HT1080 (cell line): ENCODE data around the gene LDLRAD4. TPM values are rescaled to one million over a fixed set of nuclear protein-coding genes. Genes with fewer than 3 reads are reported as not detected.
"Not testable (repeated sequence)": the region's sequence is repeated elsewhere in the genome, so short reads cannot be mapped to it uniquely, and the experiment has no call there.

Experiments used
- DNase-seq: peaks from one replicate; pipeline ENCODE4 v3.0.0-alpha.2; 2015; ENCODE audit warnings: low read depth
- total RNA-seq: library from RNA; depleted of rRNA; stranded (reverse); fragments of >200 nt; shearing (Covaris generic); gene quantifications from 2 replicates; pipeline ENCODE4 v1.2.3, GENCODE V29; 2014

LDLRAD4 gene
- total RNA-seq, 1 experiment from 2014 or later = not detected

DNA sequence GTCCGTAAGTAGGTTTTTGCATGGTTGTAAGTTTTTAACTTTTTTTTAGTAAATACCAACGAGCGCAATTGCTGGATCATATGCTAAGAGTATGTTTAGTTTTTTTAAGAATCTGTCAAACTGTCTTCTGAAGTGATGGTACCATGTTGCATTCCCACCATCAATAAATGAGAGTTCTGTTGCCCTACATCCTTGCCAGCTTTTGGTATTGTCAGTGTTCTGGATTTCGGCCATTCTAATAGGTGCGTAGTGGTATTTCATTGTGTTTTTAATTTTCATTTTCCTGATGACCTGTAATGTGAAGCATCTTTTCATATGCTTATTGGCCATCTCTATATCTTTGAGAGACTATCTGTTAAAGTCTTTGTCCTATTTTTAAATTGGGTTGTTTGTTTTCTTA, 114.3 kb downstream of the LDLRAD4 start:
- no peak for DNase-seq

DNA sequence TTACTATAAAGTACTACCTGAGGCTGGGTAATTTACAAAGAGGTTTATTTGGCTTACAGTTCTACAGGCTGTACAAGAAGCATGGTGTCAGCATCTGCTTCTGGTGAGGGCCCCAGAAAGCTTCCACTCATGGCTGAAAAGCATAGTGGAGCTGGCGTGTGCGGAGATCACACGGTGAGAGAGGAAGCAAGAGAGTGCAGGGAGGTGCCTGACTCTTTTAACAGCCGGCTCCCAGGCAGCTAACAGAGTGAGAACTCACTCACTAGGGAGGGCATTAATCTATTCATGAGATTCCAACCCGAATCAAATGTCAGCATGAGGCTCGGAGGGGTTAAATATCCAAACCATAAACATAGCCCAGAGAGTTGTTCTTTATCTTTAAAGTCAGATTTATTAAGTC, 117.3 kb downstream of the LDLRAD4 start:
- no peak for DNase-seq

DNA sequence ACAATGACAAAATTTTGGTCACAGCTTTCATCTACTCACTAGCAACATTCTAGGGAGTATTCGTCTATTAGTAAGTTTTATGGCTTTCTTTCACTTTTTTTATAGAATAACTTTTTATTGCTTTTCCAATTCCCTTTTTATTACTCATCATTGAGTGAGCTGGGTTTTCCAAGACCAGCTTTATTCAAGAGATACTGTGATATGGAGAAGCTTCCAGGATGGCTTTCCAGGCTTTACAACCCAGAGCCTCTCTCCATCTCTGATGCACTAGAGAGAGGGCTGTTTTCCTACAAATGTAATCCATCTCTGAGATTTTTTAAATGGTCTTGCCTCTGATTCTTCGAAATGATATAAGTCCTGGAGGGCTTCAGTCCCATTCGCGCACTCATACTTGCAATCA, 118.3 kb downstream of the LDLRAD4 start:
- DNase-seq = no peak

DNA sequence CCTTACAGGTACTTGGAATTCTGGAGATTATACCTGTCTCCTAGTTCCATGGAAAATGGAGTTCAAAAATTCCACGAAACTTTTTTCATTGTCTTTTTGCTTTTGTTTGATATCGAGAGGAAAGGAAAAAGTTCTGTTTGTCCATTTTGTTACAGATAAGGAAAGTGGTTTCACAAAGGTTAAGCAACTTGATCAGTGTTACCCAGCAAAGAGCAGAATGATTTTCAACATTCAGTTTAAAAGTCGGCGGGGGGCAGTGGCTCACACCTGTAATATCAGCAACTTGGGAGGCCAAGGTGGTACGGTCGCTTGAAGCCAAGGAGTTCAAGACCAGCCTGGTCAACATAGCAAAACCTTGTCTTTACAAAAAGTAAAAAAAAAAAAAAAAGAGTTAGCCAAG, 118.8 kb downstream of the LDLRAD4 start:
- DNase-seq = no peak

DNA sequence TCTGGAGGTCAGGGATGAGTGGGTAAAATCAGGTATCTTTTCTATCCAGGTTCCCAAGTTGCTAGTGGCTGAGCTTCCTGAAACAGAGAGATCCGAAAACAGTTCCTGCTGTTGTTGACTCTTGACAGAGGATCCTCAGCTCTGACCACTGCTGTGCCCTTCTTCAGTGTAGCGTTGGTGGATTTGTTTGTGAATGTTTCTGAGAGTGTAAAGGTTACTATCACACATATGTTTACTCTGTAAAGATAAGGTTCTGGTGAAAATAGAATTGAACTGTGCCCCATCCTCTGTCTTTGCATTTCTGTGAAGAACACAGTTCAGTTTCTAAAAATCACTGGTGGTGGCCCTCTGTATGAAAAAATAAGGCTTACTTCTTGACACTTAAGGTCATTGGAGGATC, 119.8 kb downstream of the LDLRAD4 start:
- DNase-seq = no peak

DNA sequence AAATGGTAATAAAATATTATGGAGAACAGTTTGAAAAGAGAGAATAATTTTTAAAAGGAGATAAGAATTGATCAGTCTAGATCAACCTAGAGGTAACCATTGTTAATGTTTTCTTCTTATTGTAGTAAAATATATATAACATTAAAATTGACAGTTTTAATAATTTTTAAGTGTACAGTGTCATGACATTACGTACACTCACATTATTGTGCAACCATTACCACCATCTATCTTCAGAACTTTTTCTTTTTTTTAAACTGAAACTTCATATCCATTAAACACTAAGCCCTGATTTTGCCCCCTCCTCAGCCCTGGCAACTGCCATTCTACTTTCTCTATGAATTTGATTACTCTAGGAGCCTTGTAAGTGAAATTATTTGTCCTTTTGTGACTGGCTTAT, 121.1 kb downstream of the LDLRAD4 start:
- no peak for DNase-seq

DNA sequence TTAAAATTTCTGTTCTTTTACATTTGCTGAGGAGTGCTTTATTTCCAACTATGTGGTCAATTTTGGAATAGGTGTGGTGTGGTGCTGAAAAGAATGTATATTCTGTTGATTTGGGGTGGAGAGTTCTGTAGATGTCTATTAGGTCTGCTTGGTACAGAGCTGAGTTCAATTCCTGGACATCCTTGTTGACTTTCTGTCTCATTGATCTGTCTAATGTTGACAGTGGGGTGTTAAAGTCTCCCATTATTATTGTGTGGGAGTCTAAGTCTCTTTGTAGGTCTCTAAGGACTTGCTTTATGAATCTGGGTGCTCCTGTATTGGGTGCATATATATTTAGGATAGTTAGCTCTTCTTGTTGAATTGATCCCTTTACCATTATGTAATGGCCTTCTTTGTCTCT, 127.9 kb downstream of the LDLRAD4 start:
- DNase-seq = not testable (repeated sequence)

DNA sequence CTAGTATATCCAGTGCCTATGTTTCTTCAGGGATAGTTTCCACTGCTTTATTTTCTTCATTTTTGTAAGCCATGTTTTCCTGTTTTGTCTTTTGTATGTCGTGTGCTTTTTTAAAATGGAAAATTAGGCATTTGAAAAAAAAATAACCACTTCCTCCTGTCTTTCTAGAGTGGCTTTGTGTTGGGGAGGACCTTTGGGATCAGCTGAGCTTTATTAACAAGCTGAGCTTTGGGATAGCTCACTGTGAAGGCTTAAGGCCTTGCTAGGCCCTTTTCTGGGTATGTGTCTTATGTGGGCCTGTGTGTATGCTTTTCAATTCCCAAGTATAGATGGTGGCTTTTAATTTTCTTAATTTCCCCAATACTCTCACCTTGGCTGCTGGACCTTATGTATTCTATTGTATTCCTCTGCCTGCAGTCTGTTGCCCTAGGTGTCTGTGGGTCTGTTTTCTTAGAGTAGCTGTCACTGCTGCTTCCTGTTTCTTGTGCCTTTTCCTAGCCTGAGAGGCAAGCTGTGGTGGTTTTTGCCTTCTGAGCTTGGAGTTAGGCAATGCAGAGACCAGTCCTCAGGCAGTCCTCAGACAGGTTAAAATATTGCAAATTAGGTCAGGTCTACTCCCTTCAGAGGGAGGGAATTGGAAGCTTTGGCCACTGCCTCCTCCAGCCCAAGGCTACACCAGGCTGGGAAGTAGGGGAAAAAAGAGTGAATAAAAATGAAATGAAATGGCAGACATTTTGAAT, 134.7 kb downstream of the LDLRAD4 start:
- no peak for DNase-seq

DNA sequence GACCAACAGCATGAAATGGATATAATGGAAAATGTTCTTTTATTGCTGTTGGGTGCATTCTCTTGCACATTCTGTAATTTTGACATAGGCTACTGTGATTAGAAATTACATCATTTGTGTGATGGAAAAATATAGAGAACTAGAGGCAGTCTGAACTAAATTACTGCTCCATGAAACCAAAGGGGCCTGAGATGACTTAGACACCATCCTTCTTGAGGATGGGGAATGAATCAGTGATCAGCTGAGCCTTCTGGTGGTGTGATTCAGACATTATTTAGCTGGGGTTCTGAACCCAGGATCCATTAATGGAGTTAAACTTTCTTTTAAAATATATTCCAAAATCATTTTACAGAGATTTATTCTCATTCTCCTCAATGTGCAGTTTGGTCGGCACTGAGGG, 135.8 kb downstream of the LDLRAD4 start:
- DNase-seq = no peak

DNA sequence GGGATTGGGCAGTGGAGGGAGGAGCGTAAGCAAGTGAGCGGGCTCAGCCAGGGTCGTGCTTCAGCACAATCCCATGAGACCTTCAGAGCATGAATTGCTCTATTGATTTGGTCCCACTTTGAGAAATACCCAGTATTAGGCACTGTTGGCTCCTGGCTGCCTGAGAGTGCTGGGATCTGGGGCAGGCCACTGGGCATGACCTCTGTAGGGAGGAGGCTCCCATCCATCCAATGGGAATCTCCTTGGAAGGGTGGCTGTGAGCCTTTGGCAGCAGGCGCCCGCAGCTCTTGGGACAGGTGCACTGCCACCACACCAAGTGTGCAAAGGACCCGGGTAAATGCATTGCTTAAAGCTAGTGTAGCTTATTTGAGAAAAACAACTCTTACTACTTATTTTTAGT, 137.5 kb downstream of the LDLRAD4 start:
- DNase-seq = no peak

DNA sequence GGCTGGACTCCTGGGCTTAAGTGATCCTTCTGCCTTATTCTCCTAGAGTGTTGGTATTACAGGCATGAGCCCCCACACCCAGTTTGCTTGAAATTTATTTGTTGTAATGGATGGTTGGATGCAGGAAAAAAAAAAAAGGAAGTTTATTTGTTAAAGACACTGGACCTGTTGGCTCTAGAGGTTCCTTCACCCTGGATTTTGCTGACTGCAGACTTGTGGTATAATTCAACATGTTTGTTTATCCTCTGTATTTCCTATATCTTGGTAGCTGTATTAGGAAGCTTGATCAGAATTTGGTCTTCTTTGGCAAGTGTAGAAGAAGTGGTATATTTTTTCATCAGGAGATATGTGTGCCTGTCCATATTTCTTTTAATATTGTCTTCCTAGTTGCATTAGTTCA, 138.7 kb downstream of the LDLRAD4 start:
- DNase-seq = no peak

DNA sequence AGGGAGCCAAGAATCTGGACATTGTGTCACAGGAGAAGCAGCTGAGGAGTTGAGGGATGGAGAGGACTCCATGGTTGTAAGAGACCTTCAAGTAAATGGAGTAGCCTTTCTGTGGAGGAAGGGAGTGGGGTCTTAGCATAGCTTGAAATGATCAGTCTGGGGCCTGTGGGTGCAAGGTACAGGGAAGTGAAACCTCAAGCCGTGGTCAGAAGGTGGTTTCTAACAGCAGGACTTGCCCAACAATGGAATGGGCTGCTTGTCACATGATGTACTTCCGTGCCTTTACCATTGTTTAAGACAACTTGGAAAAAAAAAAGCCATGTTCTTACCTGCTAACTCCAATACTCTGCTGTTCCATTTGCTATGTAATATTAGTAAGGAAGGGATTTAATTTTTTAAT, 140.7 kb downstream of the LDLRAD4 start:
- DNase-seq = no peak

DNA sequence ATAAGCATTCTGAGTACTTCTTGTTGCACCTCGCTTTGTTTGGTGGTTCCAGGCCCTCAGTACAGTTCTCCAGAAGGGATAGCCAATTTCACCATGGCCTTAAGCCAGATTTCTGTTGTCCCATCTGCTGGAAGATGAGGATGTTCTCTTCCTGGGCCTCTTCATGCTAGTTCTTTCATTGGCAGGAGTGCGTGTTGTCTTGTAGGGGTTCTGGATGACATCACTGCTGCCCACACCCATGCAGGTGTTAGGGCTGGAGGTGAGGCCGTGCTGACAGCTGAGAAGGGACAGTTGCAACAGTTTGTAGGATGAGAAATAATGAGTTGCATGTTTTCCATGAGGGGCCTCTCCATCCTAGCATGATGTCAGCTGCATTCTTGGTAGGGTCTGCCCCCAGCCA, 142.9 kb downstream of the LDLRAD4 start:
- no peak for DNase-seq

DNA sequence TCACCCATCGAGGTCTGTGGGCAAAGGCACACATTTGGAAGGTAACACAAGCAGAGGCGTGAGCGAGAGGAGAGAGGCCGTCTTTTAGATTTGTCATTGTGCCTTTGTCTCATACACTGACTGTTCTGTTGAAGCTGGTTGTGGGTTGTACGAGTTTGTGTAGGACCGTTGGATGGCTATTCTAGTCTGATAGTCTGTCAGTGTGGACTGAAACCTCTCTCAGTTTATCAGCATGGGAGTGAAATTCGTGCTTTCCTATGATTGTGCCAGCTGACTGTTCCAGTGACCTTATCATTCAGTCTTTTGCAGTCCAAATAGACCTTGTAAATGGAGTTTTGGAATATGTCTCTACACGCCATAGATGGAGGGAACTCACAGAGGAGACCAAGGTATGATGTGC, 143.5 kb downstream of the LDLRAD4 start:
- DNase-seq = no peak

DNA sequence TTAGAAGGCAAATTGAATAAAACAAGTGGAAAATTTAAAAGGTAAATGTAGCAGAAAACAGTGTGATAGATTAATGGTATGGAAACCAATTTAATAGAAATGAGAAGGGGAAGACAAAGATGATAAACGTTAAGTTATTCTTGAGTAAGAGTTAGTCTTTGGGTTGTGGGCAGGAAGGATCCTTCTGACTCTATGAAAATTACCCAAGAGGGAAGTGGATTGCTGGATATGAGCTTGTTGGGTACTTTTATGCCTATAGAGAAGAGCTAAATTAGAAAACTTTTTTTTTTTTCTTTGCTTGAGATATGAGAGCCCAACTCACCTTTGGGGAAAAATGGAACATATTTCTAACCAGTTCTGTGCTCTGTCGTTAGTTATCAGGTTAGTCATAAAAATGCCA, 144.0 kb downstream of the LDLRAD4 start:
- DNase-seq = no peak

DNA sequence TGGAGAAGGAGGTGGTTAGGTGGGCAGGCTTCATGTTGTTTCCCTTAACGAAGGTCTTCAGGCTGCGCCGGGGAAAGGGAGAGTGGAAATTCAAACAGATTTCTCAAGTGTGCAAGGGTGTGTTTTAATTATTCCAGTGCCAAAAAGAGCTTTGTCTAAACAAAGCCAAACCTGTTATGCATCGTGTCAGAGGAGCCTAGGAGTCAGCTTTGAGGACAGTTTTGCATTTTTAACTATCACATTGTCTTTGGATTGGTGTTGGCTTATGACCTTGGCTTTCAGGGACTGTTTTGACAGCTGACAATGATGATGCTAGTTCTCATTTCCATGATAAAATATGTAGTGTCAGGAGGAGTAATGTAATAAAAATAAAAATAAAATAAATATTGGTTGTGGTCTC, 144.8 kb downstream of the LDLRAD4 start:
- DNase-seq = no peak

DNA sequence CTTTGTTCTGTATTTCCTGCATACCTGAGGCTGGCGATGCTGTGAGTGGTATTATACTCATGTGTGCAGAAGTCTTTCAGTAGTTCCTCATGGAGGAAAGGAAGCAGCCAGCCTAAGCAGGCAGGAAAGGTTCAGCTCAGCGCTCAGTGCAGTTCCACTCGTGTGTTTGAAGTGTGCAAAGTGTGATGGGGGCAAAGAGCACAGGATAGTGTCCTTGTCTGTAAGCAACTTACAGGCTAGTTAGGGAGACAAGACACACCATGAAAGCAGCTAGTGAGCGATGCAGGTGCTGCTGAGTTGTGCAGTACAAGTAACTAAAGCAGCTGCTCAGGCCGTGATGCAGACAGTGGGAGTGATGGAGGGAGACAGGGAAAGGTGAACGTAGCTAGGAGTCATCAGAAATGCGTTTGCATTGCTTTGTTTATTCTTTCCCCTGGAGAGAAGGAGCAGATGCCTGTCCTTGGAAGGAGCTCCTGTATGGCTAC, 146.2 kb downstream of the LDLRAD4 start:
- DNase-seq = no peak

DNA sequence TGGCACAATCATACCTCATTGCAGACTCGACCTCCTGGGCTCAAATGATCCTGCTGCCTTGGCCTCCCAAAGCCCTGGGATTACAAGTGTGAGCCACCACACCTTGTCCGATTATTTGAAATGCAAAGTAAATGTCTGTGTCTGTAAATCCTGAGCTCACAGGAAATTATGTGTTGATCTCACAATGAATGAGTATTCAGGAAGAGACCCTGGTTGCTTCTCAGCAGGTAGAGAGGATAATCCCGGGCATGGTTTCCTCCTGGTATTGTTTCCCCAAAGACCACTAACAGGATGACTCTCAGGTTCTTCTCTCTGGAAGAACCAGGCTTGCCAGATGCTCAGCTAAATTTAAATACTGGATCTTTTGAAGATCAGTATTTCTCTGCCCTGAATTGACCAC, 147.6 kb downstream of the LDLRAD4 start:
- DNase-seq = no peak

DNA sequence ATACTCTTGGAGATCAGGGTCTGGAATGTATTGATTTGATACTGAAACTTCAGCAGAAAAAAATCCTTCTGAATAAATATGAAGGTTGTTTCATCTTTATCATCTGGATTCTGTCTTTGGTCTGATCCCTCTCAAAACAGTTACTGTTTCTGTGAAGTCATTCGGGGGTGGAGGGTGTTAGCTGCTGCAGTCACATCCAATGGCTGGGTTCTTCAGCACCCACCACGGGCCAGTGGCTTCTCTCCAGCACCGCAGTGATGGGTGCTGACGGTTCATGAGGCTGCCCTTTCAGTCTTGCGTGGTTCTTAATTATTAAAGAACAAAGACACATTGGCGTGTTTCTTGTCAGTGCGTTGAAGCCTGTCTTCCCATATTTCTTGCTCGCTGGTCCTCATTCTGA, 148.0 kb downstream of the LDLRAD4 start:
- DNase-seq = no peak

DNA sequence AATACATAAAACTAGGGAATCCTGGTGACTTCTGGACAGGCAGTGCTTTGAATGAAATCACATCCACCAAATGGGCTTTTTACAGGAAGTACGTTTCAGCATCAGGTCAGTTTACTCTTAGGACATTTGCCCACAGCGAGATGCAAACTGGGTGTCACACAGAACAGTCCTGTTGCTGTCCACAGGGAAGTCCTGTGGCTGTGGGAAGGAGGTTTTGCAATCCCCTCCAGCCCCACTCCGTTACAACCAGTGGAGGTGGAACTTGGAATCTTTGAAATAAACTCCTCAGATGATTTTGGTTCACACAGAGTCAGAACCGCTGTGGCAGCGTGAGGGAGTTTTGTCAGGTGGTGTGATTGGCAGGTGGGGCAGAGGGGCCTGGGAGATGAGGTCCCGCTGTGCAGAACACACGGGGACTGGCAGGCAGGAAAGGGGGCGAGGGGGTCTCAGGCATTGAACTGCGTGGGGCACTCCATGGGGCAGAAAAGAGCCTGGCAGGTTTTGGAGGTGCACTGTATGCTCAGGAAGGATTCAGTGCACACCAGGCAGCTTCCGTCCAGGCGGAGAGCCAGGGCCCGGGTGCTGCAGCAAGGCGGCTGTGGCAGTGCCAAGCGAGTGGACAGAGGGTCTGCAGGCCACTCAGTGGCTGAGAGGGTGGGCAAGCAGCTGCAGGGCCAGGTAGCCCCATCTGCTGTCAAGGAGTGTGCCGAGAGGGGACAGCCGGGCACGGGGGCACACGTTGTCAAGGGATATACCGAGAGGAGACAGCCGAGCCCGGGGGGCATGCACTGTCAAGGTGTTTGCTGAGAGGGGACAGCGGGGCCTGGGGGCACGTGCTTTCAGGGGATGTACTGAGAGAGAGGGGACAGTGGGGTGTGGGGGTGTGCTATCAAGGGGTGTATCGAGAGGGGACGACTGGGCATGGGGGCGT, 148.7 kb downstream of the LDLRAD4 start:
- DNase-seq = no peak

DNA sequence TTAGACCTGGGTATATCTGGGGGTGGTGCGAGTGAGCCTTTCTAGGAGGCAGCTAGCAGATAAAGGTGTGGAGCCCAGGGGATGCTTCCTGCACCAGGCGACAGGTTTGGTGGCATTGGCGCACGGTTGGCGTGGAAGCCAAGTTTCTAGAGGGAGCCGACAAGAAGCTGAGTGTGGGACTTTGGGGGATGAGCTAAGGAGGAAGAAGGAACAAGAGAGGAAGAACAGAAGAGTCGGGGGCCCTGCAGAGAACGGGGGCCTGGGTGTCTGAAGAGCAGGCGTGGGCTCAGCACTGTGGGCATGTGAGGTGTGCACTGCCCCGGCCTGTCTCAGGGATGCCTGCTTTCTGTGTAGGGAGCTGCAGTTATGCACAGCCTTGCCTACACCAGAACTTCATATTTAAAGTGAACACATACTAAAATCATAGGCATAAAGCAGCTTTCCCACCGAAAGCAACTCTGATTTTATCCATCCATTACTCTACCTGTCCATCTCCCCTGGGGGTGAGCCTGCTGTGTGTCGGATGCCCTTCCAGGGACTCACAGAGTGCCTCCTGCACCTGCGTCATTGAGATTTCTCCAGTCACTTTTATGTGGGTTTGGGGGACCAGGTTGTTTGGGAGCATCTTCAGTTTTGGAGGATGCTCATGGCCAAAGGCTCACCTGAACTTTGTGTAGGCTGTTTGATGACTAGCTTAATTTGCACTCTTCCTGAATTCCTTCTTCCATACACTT, 149.7 kb downstream of the LDLRAD4 start:
- DNase-seq = no peak

DNA sequence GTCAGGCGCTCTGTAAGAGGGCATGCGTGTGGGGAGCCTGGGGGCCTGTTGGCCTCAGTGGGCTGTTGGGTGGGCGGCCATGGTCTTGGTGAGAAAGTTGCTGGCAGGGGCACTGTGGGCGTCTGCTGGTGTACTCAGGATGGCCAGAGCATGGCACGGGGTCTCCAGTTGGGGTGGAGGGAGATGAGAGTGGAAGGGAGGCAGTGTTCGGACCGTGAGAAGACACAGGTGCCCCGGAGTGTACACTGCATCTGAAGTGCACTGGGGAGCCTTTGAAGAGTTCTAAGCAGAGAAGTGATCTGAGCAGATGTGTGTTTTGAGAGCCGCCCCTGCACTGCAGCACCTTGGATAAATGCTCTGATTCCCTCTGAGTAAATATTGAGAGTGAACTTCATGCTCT, 150.8 kb downstream of the LDLRAD4 start:
- no peak for DNase-seq
